CD14-positive monocyte (primary cell): Measurements from ENCODE around the gene SDR39U1. TPM values are rescaled to one million over a fixed set of nuclear protein-coding genes. Genes with fewer than 3 reads are reported as not detected.

Experiments
- DNase-seq, 3 donors: peaks; one replicate each; pipeline ENCODE4 v3.0.0-alpha.2; 2011 to 2022
- H2AFZ ChIP-seq: 2 replicates; pipeline ENCODE4 v1.6.0; 2012; ENCODE audit warnings: mild to moderate bottlenecking, low read depth, low read length, inconsistent platforms; ENCODE audit not compliant: insufficient read depth, poor library complexity, severe bottlenecking
- H3K27ac ChIP-seq, 2 donors: 1 replicate in 1 of 2; 2 replicates in 1 of 2; pipeline ENCODE4 v1.5.1; 2012 to 2013; ENCODE audit warnings: low read length in 2 of 2, control low read depth in 1 of 2, inconsistent platforms in 1 of 2, low read depth in 1 of 2, mild to moderate bottlenecking in 1 of 2
- H3K27me3 ChIP-seq, 2 donors: one replicate each; pipeline versions ENCODE4 v1.6.0 to v1.6.1; 2011 to 2013; ENCODE audit warnings: low read length in 2 of 2; ENCODE audit not compliant: control insufficient read depth in 2 of 2, insufficient read depth in 2 of 2
- H3K36me3 ChIP-seq, 2 donors: replicated peaks in 1 of 2; 1 replicate in 1 of 2; 2 replicates in 1 of 2; pipeline versions ENCODE4 v1.5.1 to v1.6.1; 2012 to 2013; ENCODE audit warnings: low read length in 2 of 2, control low read depth in 1 of 2, inconsistent platforms in 1 of 2, mild to moderate bottlenecking in 1 of 2; ENCODE audit not compliant: insufficient read depth in 2 of 2, control insufficient read depth in 1 of 2
- H3K4me1 ChIP-seq, 2 donors: 1 replicate in 1 of 2; 2 replicates in 1 of 2; pipeline versions ENCODE4 v1.5.1 to v1.6.1; 2012 to 2013; ENCODE audit warnings: low read length in 2 of 2, control low read depth in 1 of 2, inconsistent platforms in 1 of 2, mild to moderate bottlenecking in 1 of 2, moderate library complexity in 1 of 2; ENCODE audit not compliant: insufficient read depth in 2 of 2, control insufficient read depth in 1 of 2
- H3K4me2 ChIP-seq: replicated peaks from 2 replicates; pipeline ENCODE3; 2012; ENCODE audit warnings: low read length, moderate library complexity, mild to moderate bottlenecking; ENCODE audit not compliant: poor library complexity, severe bottlenecking; ENCODE audit errors: extremely low read depth
- H3K4me3 ChIP-seq, 3 experiments: fragments of 200-600 bp in 1 of 3; sonication (generic) in 1 of 3; replicated peaks in 1 of 3; 1 replicate in 2 of 3; 2 replicates in 1 of 3; pipeline ENCODE4 v1.5.1; 2011 to 2013; ENCODE audit warnings: low read length in 3 of 3, mild to moderate bottlenecking in 3 of 3, control low read depth in 2 of 3, low read depth in 2 of 3, inconsistent platforms in 1 of 3, moderate library complexity in 1 of 3
- H3K79me2 ChIP-seq: 2 replicates; pipeline ENCODE4 v1.6.0; 2012; ENCODE audit warnings: mild to moderate bottlenecking, control low read depth, inconsistent platforms, low read length, moderate library complexity; ENCODE audit not compliant: insufficient read depth
- H3K9ac ChIP-seq: 2 replicates; pipeline ENCODE4 v1.6.0; 2017; ENCODE audit warnings: low read length, mild to moderate bottlenecking; ENCODE audit not compliant: insufficient read depth, poor library complexity, severe bottlenecking
- H3K9me3 ChIP-seq, 2 donors: replicated peaks in 1 of 2; 1 replicate in 1 of 2; 2 replicates in 1 of 2; pipeline versions ENCODE4 v1.5.1 to v1.6.1; 2012 to 2013; ENCODE audit warnings: low read length in 2 of 2, control low read depth in 1 of 2; ENCODE audit not compliant: control insufficient read depth in 1 of 2, insufficient read depth in 1 of 2
- H4K20me1 ChIP-seq: 2 replicates; pipeline ENCODE4 v1.6.0; 2012; ENCODE audit warnings: mild to moderate bottlenecking, low read length, control low read depth, moderate library complexity; ENCODE audit not compliant: insufficient read depth
- H3K27ac Mint-ChIP-seq, 7 donors: one replicate each; pipeline ENCODE4 v1.8.0; 2020; ENCODE audit warnings: mild to moderate bottlenecking in 7 of 7, mixed read lengths in 7 of 7, moderate library complexity in 6 of 7, inconsistent platforms in 2 of 7
- H3K27me3 Mint-ChIP-seq, 3 donors: one replicate each; pipeline ENCODE4 v1.8.0; 2021 to 2022; ENCODE audit warnings: low read depth in 3 of 3, mild to moderate bottlenecking in 3 of 3, mixed read lengths in 3 of 3, moderate library complexity in 3 of 3, inconsistent platforms in 1 of 3
- H3K36me3 Mint-ChIP-seq, 2 donors: one replicate each; pipeline ENCODE4 v1.8.0; 2020; ENCODE audit warnings: mixed read lengths in 2 of 2, inconsistent platforms in 1 of 2, mild to moderate bottlenecking in 1 of 2
- H3K4me1 Mint-ChIP-seq: one replicate; pipeline ENCODE4 v1.8.0; 2020; ENCODE audit warnings: mild to moderate bottlenecking, mixed read lengths
- H3K4me3 Mint-ChIP-seq, 2 donors: one replicate each; pipeline ENCODE4 v1.8.0; 2020; ENCODE audit warnings: mild to moderate bottlenecking in 2 of 2, mixed read lengths in 2 of 2, moderate library complexity in 1 of 2
- H3K9me3 Mint-ChIP-seq, 7 donors: one replicate each; pipeline ENCODE4 v1.8.0; 2020 to 2022; ENCODE audit warnings: mixed read lengths in 7 of 7, mild to moderate bottlenecking in 6 of 7, moderate library complexity in 6 of 7, inconsistent platforms in 2 of 7
- WGBS: methylation state at CpG from one replicate; pipeline ENCODE4 v1.1.5; 2013; ENCODE audit warnings: missing lambda C conversion rate; ENCODE audit not compliant: insufficient coverage; 5-methylcytosine and 5-hydroxymethylcytosine counted together
- intact Hi-C, 2 donors: fragments of 100-400 bp; cut with micrococcal nuclease; formaldehyde crosslinking; loops; one replicate each; pipeline versions ENCODE4 v1.15.0 to v1.15.1; 2023
- polyA plus RNA-seq, 3 donors: library from polyadenylated mRNA; depleted of rRNA in 1 of 3; unstranded in 2 of 3; stranded (reverse) in 1 of 3; fragments of 300-500 nt in 2 of 3; fragments of >200 nt in 1 of 3; fragmentation: Illumina TruSeq in 2 of 3; gene quantifications; 1 replicate in 2 of 3; 2 replicates in 1 of 3; pipeline ENCODE4 v1.2.3, GENCODE V29; 2012 to 2021
- TF ChIP-seq, protein P1 (sequence below): fragments of 200-600 bp; IDR thresholded peaks from one replicate; pipeline ENCODE4 v1.8.0; 2022; ENCODE audit warnings: antibody characterized with exemption, mild to moderate bottlenecking

Gene SDR39U1
- polyA plus RNA-seq, 3 donors: 37.3 to 110 (median 39.2) TPM

DNA sequence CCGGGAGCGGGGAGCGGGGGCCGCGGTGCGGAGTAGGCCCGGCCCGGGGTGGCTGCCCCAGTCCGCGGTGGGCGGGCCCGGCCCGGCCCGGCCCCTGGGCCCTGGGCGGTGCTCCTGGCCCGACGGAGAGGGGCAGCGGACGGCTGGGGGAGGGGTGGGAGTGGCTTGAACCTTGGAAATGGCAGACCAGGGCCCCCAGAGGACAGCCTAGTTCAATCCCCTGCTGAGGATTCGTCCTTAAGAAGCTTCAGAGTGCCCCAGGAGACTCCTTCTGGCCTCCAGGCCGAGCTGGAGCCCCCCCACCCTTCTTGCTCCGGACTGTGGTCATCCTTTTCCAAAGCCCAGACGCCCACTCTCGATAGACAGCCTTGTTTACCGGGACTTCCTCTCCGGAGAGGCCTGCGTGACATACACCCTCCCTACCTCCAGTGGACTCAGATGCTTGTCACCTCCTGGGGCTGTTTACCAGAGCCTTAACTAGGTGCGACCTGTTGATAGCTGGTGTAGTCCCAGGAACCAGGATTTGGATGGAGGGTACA is 12.4 kb downstream of the SDR39U1 start:
- H4K20me1 ChIP-seq: peaks cover 35% of the 10 kb centered on the region
- TF ChIP-seq, protein P1, sequence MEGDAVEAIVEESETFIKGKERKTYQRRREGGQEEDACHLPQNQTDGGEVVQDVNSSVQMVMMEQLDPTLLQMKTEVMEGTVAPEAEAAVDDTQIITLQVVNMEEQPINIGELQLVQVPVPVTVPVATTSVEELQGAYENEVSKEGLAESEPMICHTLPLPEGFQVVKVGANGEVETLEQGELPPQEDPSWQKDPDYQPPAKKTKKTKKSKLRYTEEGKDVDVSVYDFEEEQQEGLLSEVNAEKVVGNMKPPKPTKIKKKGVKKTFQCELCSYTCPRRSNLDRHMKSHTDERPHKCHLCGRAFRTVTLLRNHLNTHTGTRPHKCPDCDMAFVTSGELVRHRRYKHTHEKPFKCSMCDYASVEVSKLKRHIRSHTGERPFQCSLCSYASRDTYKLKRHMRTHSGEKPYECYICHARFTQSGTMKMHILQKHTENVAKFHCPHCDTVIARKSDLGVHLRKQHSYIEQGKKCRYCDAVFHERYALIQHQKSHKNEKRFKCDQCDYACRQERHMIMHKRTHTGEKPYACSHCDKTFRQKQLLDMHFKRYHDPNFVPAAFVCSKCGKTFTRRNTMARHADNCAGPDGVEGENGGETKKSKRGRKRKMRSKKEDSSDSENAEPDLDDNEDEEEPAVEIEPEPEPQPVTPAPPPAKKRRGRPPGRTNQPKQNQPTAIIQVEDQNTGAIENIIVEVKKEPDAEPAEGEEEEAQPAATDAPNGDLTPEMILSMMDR: no peak
- Mint-ChIP-seq H3K9me3 (no peaks in the 10 kb centered on the region), H3K27ac (peak overlapping the region; percentile 91 to 96 (median 95)), H3K36me3 (peaks cover 33 to 39% of the 10 kb centered on the region in 2 donors), H3K4me1 (peaks cover 36% of the 10 kb centered on the region), H3K4me3 (peak overlapping the region; percentile 86 to 88), H3K27me3 (peaks cover 5 to 9% (median 9%) of the 10 kb centered on the region in 3 donors)
- peak overlapping the region; percentile 98 for H3K9ac ChIP-seq
- H3K27ac ChIP-seq: peak overlapping the region; percentile 81 to 100
- H3K4me2 ChIP-seq: peak overlapping the region; percentile 91
- intact Hi-C loops: loop anchor here (2.0 to 10.0 kb wide), 2 partner anchors 97 to 185 kb away; partner anchors contain the start of gene TINF2 (in 1 of the 2)
- H3K36me3 ChIP-seq: peaks cover 29 to 34% of the 10 kb centered on the region in 2 donors
- DNase-seq: peak; percentile 59 to 84 (median 67)
- 1% methylated on average over 27 of the region's 28 CpGs for WGBS
- no peaks in the 10 kb centered on the region for H3K9me3 ChIP-seq
- H2AFZ ChIP-seq: no peak overlapping the region
- H3K4me3 ChIP-seq: peak overlapping the region; percentile 71 to 91 (median 91)
- H3K4me1 ChIP-seq: peaks cover 25 to 37% of the 10 kb centered on the region in 2 donors
- H3K27me3 ChIP-seq: no peaks in the 10 kb centered on the region
- peaks cover 27% of the 10 kb centered on the region for H3K79me2 ChIP-seq

DNA sequence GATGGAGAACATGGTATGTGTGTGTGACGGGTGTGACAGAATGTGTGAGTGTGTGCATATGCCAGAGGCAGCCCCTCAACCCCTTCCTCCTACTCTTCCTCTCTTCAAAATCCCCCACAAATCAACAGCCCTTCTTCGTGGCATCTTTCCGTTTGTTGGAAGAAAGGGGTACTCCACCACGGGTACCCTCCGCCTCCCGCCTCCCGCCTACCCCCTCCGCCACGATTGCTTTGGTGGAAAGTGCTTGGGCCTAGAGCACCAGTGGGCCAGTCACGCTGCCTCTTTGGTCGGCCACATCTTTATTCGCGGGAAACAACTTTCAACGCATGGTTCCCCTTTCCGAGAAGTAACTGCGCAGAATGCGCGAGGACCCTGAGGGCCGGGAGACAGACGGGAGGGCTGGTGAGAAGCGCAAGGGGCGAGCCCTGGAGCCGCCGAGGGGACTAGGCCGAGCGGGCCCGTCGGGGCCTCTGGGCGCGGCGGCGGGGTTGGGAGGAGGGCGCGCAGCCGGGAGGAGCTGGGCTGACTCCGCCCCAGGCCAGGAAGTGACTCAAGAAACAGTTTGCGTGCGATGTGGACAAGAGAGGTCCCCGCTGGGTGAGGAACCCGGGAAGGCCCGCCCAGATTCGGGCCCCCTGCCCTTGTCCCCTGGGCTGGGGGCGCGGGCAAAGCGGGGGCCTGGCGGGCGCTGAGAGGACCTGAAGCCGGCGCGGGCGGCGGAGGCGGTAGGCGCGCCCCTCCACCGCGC is 13.0 kb downstream of the SDR39U1 start, which contains the start of the genes CBLN3 and KHNYN:
Gene CBLN3 (minus strand): TSS at position 274 of the 748 bp plus-strand sequence. CDS start 614 bp downstream, outside the sequence.
Gene KHNYN (plus strand): TSS at position 560 of the 748 bp plus-strand sequence. CDS start 777 bp downstream, outside the sequence.
- H3K4me3 ChIP-seq: peak within 1 kb of the TSS; percentile 71 to 91 (median 91)
- H3K27ac ChIP-seq: peak within 1 kb of the TSS; percentile 81 to 100
- intact Hi-C loops: loop anchor here (2.0 to 10.0 kb wide), 2 partner anchors 97 to 185 kb away; partner anchors contain the start of gene TINF2 (in 1 of the 2)
- no peaks in the 10 kb centered on the region for H3K9me3 ChIP-seq
- Mint-ChIP-seq H3K27me3 (peaks cover 5 to 9% (median 9%) of the 10 kb centered on the region in 3 donors), H3K4me1 (peaks cover 36% of the 10 kb centered on the region), H3K36me3 (peaks cover 27 to 36% of the 10 kb centered on the region in 2 donors), H3K27ac (peak within 1 kb of the TSS; percentile 96 to 98 (median 96)), H3K4me3 (peak within 1 kb of the TSS; percentile 86 to 90), H3K9me3 (no peaks in the 10 kb centered on the region)
- H3K9ac ChIP-seq: peak within 1 kb of the TSS; percentile 98
- H3K4me1 ChIP-seq: peaks cover 25 to 40% of the 10 kb centered on the region in 2 donors
- H4K20me1 ChIP-seq: peaks cover 32% of the 10 kb centered on the region
- TF ChIP-seq, protein P1: no peak
- peaks cover 23 to 28% of the 10 kb centered on the region in 2 donors for H3K36me3 ChIP-seq
- DNase-seq: peak; percentile 93 to 96 (median 94)
- peaks cover 27% of the 10 kb centered on the region for H3K79me2 ChIP-seq
- H3K4me2 ChIP-seq: peak within 1 kb of the TSS; percentile 91
- WGBS: 3% methylated on average over 55 of the region's 57 CpGs
- peak within 1 kb of the TSS; percentile 79 for H2AFZ ChIP-seq
- no peaks in the 10 kb centered on the region for H3K27me3 ChIP-seq
